Neuronal stem cell (in vitro differentiated cells): ENCODE results near the gene GOLIM4.

Experiments used
- DNase-seq: peaks from one replicate; pipeline ENCODE4 v3.0.0-alpha.2; 2013; ENCODE audit warnings: low spot score
- H2AFZ ChIP-seq: one replicate; pipeline ENCODE4 v1.6.1; 2013; ENCODE audit warnings: mild to moderate bottlenecking, low read length, inconsistent platforms
- H2AK5ac ChIP-seq: 2 replicates; pipeline ENCODE4 v1.6.1; 2013; ENCODE audit warnings: low read depth, mild to moderate bottlenecking, inconsistent platforms, low read length, moderate library complexity, mixed read lengths
- H2BK120ac ChIP-seq: 2 replicates; pipeline ENCODE4 v1.6.1; 2013; ENCODE audit warnings: low read depth, mild to moderate bottlenecking, inconsistent platforms, low read length, moderate library complexity, mixed read lengths
- H2BK12ac ChIP-seq: one replicate; pipeline ENCODE4 v1.6.1; 2013; ENCODE audit warnings: low read length, inconsistent platforms
- H2BK15ac ChIP-seq: 2 replicates; pipeline ENCODE4 v1.6.1; 2013; ENCODE audit warnings: mild to moderate bottlenecking, low read length, inconsistent platforms, mixed read lengths
- H2BK5ac ChIP-seq: one replicate; pipeline ENCODE4 v1.6.1; 2013; ENCODE audit warnings: inconsistent platforms, mild to moderate bottlenecking, low read length, moderate library complexity
- H3K14ac ChIP-seq: one replicate; pipeline ENCODE4 v1.6.1; 2013; ENCODE audit warnings: low read length, inconsistent platforms
- H3K18ac ChIP-seq: 2 replicates; pipeline ENCODE4 v1.6.1; 2013; ENCODE audit warnings: low read length, inconsistent platforms
- H3K23ac ChIP-seq: 2 replicates; pipeline ENCODE4 v1.6.1; 2013; ENCODE audit warnings: low read depth, mild to moderate bottlenecking, mixed read lengths, low read length, inconsistent platforms; ENCODE audit not compliant: poor library complexity
- H3K27ac ChIP-seq: replicated peaks from 3 replicates; pipeline ENCODE4 v1.5.1; 2013; ENCODE audit warnings: low read length, inconsistent platforms
- H3K27me3 ChIP-seq, 3 experiments: 2 replicates each; pipeline ENCODE4 v1.6.1; 2013; ENCODE audit warnings: low read length in 3 of 3, mild to moderate bottlenecking in 2 of 3, inconsistent platforms in 1 of 3, low read depth in 1 of 3, mixed read lengths in 1 of 3, moderate library complexity in 1 of 3; ENCODE audit not compliant: control insufficient read depth in 3 of 3, insufficient read depth in 3 of 3
- H3K36me3 ChIP-seq, 2 donors: replicated peaks in 1 of 2; 2 replicates each; pipeline ENCODE4 v1.6.1; 2013; ENCODE audit warnings: low read length in 2 of 2; ENCODE audit not compliant: control insufficient read depth in 2 of 2, insufficient read depth in 2 of 2
- H3K4ac ChIP-seq: 2 replicates; pipeline ENCODE4 v1.6.1; 2013; ENCODE audit warnings: inconsistent platforms, mild to moderate bottlenecking, low read length, moderate library complexity
- H3K4me1 ChIP-seq, 2 donors: 1 replicate in 1 of 2; 2 replicates in 1 of 2; pipeline ENCODE4 v1.6.1; 2013; ENCODE audit warnings: low read length in 2 of 2, low read depth in 1 of 2; ENCODE audit not compliant: control insufficient read depth in 2 of 2, insufficient read depth in 1 of 2
- H3K4me2 ChIP-seq: one replicate; pipeline ENCODE4 v1.6.1; 2013; ENCODE audit warnings: mild to moderate bottlenecking, low read length, inconsistent platforms; ENCODE audit not compliant: insufficient read depth, poor library complexity, severe bottlenecking
- H3K4me3 ChIP-seq, 2 donors: 2 replicates each; pipeline ENCODE4 v1.5.1; 2013; ENCODE audit warnings: low read length in 2 of 2, mild to moderate bottlenecking in 2 of 2, inconsistent platforms in 1 of 2, moderate library complexity in 1 of 2
- H3K79me1 ChIP-seq: one replicate; pipeline ENCODE4 v1.6.1; 2013; ENCODE audit warnings: low read depth, mild to moderate bottlenecking, inconsistent platforms, low read length, moderate library complexity
- H3K9ac ChIP-seq: one replicate; pipeline ENCODE4 v1.6.1; 2013; ENCODE audit warnings: mild to moderate bottlenecking, low read depth, low read length, inconsistent platforms; ENCODE audit not compliant: poor library complexity
- H3K9me3 ChIP-seq, 2 donors: replicated peaks in 1 of 2; 2 replicates each; pipeline versions ENCODE3 to v1.6.1; 2013; ENCODE audit warnings: low read length in 2 of 2, mild to moderate bottlenecking in 2 of 2, inconsistent platforms in 1 of 2, low read depth in 1 of 2, mixed read lengths in 1 of 2, moderate library complexity in 1 of 2; ENCODE audit not compliant: control insufficient read depth in 2 of 2, insufficient read depth in 1 of 2
- H4K8ac ChIP-seq: one replicate; pipeline ENCODE4 v1.6.1; 2013; ENCODE audit warnings: low read depth, mild to moderate bottlenecking, inconsistent platforms, low read length, moderate library complexity
- H4K91ac ChIP-seq: one replicate; pipeline ENCODE4 v1.6.1; 2013; ENCODE audit warnings: low read length, low read depth, mild to moderate bottlenecking, inconsistent platforms; ENCODE audit not compliant: poor library complexity
- WGBS, 2 donors: extraction: QIAGEN DNeasy Blood & Tissue Kit; methylation state at CpG; one replicate each; pipeline ENCODE4 v1.1.7; 2013; ENCODE audit warnings: missing lambda C conversion rate in 2 of 2, mixed read lengths in 1 of 2; ENCODE audit not compliant: insufficient read length in 2 of 2, insufficient replicate concordance in 1 of 2; ENCODE audit errors: extremely low coverage in 2 of 2; 5-methylcytosine and 5-hydroxymethylcytosine counted together

GOLIM4 gene

GRCh38 chr3:168112894-168113293 lies 17.2 kb upstream of the GOLIM4 start:
- Histone ChIP-seq H2BK5ac (no peak overlapping the region), H3K9ac (no peak overlapping the region), H2BK12ac (no peak overlapping the region), H3K14ac (no peak overlapping the region), H4K8ac (no peak overlapping the region), H3K4me1 (no peaks in the 10 kb centered on the region), H3K36me3 (peaks cover 0 to 2% of the 10 kb centered on the region in 2 donors), H3K4me2 (no peak overlapping the region), H2BK15ac (no peak overlapping the region), H4K91ac (no peak overlapping the region), H3K27me3 (peaks cover 0 to 4% (median 0%) of the 10 kb centered on the region in 3 experiments), H3K4ac (no peak overlapping the region), H2AK5ac (no peak overlapping the region), H3K23ac (no peak overlapping the region), H3K4me3 (no peak overlapping the region), H2AFZ (no peak overlapping the region), H3K18ac (no peak overlapping the region), H3K79me1 (no peaks in the 10 kb centered on the region), H2BK120ac (no peak overlapping the region), H3K27ac (no peak overlapping the region), H3K9me3 (no peaks in the 10 kb centered on the region)
- no peak for DNase-seq
- no CpG with 5 or more reads among the region's 3 CpGs for WGBS, 2 donors

GRCh38 chr3:168104361-168104760 lies 8.6 kb upstream of the GOLIM4 start:
- H2AFZ ChIP-seq = no peak overlapping the region
- no peaks in the 10 kb centered on the region for H3K36me3 ChIP-seq

GRCh38 chr3:168102735-168103410 lies 7.1 kb upstream of the GOLIM4 start:
- no peak overlapping the region for H2BK5ac ChIP-seq
- no peak for DNase-seq
- H4K91ac ChIP-seq = no peak overlapping the region
- no peak overlapping the region for H3K14ac ChIP-seq
- no peak overlapping the region for H2BK15ac ChIP-seq
- no peak overlapping the region for H3K4me2 ChIP-seq
- H3K9me3 ChIP-seq = no peaks in the 10 kb centered on the region
- H3K4ac ChIP-seq = no peak overlapping the region
- no peak overlapping the region for H2AFZ ChIP-seq
- no peak overlapping the region for H3K23ac ChIP-seq
- H2BK12ac ChIP-seq = no peak overlapping the region
- WGBS, 2 donors = no CpG with 5 or more reads among the region's 4 CpGs
- no peak overlapping the region for H2AK5ac ChIP-seq
- peaks cover 0 to 18% (median 0%) of the 10 kb centered on the region in 3 experiments for H3K27me3 ChIP-seq
- H3K4me1 ChIP-seq = no peaks in the 10 kb centered on the region
- no peak overlapping the region for H3K9ac ChIP-seq
- H2BK120ac ChIP-seq = no peak overlapping the region
- no peak overlapping the region for H3K4me3 ChIP-seq
- H3K36me3 ChIP-seq = no peaks in the 10 kb centered on the region
- no peaks in the 10 kb centered on the region for H3K79me1 ChIP-seq
- H3K18ac ChIP-seq = no peak overlapping the region
- H3K27ac ChIP-seq = no peak overlapping the region
- no peak overlapping the region for H4K8ac ChIP-seq

More at GRCh38 chr3:168104361-168104760, 8.6 kb upstream of the GOLIM4 start:
- no peak overlapping the region for H2BK120ac ChIP-seq
- H3K4ac ChIP-seq = no peak overlapping the region
- H3K27me3 ChIP-seq = peaks cover 0 to 18% (median 0%) of the 10 kb centered on the region in 3 experiments
- no peak overlapping the region for H2BK12ac ChIP-seq
- no peak overlapping the region for H3K14ac ChIP-seq
- no peak for DNase-seq
- H3K9ac ChIP-seq = no peak overlapping the region
- H3K18ac ChIP-seq = no peak overlapping the region
- no peak overlapping the region for H3K4me2 ChIP-seq
- no peak overlapping the region for H3K27ac ChIP-seq
- no peaks in the 10 kb centered on the region for H3K9me3 ChIP-seq
- H3K79me1 ChIP-seq = no peaks in the 10 kb centered on the region
- H2BK5ac ChIP-seq = no peak overlapping the region
- H2BK15ac ChIP-seq = no peak overlapping the region
- H4K91ac ChIP-seq = no peak overlapping the region
- no peaks in the 10 kb centered on the region for H3K4me1 ChIP-seq
- no peak overlapping the region for H2AK5ac ChIP-seq
- H3K23ac ChIP-seq = no peak overlapping the region
- no peak overlapping the region for H4K8ac ChIP-seq
- H3K4me3 ChIP-seq = no peak overlapping the region

GRCh38 chr3:168100777-168101492 lies 5.2 kb upstream of the GOLIM4 start:
- Histone ChIP-seq H3K9ac (no peak overlapping the region), H3K27me3 (peaks cover 0 to 17% (median 0%) of the 10 kb centered on the region in 3 experiments), H3K4ac (no peak overlapping the region), H4K91ac (no peak overlapping the region), H3K27ac (no peak overlapping the region), H2BK5ac (no peak overlapping the region), H2AFZ (no peak overlapping the region), H2BK15ac (no peak overlapping the region), H3K4me3 (no peak overlapping the region), H2AK5ac (no peak overlapping the region), H3K23ac (no peak overlapping the region), H4K8ac (no peak overlapping the region), H3K18ac (no peak overlapping the region), H3K9me3 (no peaks in the 10 kb centered on the region), H2BK12ac (no peak overlapping the region), H2BK120ac (no peak overlapping the region), H3K4me1 (no peaks in the 10 kb centered on the region), H3K36me3 (no peaks in the 10 kb centered on the region), H3K4me2 (no peak overlapping the region), H3K14ac (no peak overlapping the region), H3K79me1 (no peaks in the 10 kb centered on the region)
- DNase-seq = no peak
- no CpG with 5 or more reads among the region's 3 CpGs for WGBS, 2 donors
